GM23248 (cell line): ENCODE results near the gene CREB3. TPM values are rescaled to one million over a fixed set of nuclear protein-coding genes. Genes with fewer than 3 reads are reported as not detected.

ENCODE experiments used
- DNase-seq: peaks from one replicate; pipeline ENCODE4 v3.0.0-alpha.2; 2015
- H2AFZ ChIP-seq: fragments of 200-600 bp; sonication (generic); 2 replicates; pipeline ENCODE4 v1.6.1; 2016; ENCODE audit warnings: antibody characterized with exemption
- H3F3A ChIP-seq: fragments of 200-600 bp; sonication (generic); 2 replicates; pipeline ENCODE4 v1.6.1; 2016; ENCODE audit warnings: mild to moderate bottlenecking, antibody characterized with exemption, mixed run types; ENCODE audit not compliant: insufficient read depth
- H3K27ac ChIP-seq: fragments of 200-600 bp; sonication (generic); 2 replicates; pipeline ENCODE4 v1.5.1; 2016; ENCODE audit warnings: mild to moderate bottlenecking
- H3K27me3 ChIP-seq: fragments of 200-600 bp; sonication (generic); replicated peaks from 2 replicates; pipeline ENCODE4 v1.6.1; 2016; ENCODE audit warnings: mild to moderate bottlenecking; ENCODE audit not compliant: insufficient read depth
- H3K36me3 ChIP-seq: fragments of 200-600 bp; sonication (generic); 2 replicates; pipeline ENCODE4 v1.6.1; 2016; ENCODE audit warnings: low read depth, mild to moderate bottlenecking
- H3K4me1 ChIP-seq: fragments of 200-600 bp; sonication (generic); 2 replicates; pipeline ENCODE4 v1.6.1; 2016; ENCODE audit warnings: mild to moderate bottlenecking; ENCODE audit not compliant: insufficient read depth
- H3K4me2 ChIP-seq: fragments of 200-600 bp; sonication (generic); one replicate; pipeline ENCODE4 v1.6.1; 2016; ENCODE audit warnings: mild to moderate bottlenecking; ENCODE audit not compliant: unreplicated experiment
- H3K4me3 ChIP-seq: fragments of 200-600 bp; sonication (generic); 2 replicates; pipeline ENCODE4 v1.5.1; 2016; ENCODE audit warnings: mild to moderate bottlenecking
- H3K79me2 ChIP-seq: fragments of 200-600 bp; sonication (generic); 2 replicates; pipeline ENCODE4 v1.6.1; 2016; ENCODE audit warnings: mild to moderate bottlenecking; ENCODE audit not compliant: insufficient read depth
- H3K9ac ChIP-seq: fragments of 200-600 bp; sonication (generic); 2 replicates; pipeline ENCODE4 v1.6.1; 2016; ENCODE audit warnings: mild to moderate bottlenecking
- H3K9me2 ChIP-seq: fragments of 200-600 bp; sonication (generic); 2 replicates; pipeline ENCODE4 v1.6.1; 2016; ENCODE audit warnings: mixed run types, mild to moderate bottlenecking, moderate library complexity; ENCODE audit not compliant: insufficient read depth
- H3K9me3 ChIP-seq: fragments of 200-600 bp; sonication (generic); one replicate; pipeline ENCODE4 v1.6.1; 2017; ENCODE audit warnings: low read depth
- H4K20me1 ChIP-seq: fragments of 200-600 bp; sonication (generic); 2 replicates; pipeline ENCODE4 v1.6.0; 2016; ENCODE audit not compliant: insufficient read depth
- EZH2 ChIP-seq: fragments of 200-600 bp; sonication (generic); IDR thresholded peaks from 2 replicates; pipeline ENCODE4 v1.6.1; 2018; ENCODE audit warnings: antibody characterized with exemption, mild to moderate bottlenecking; ENCODE audit not compliant: insufficient read depth, poor library complexity, severe bottlenecking
- EZH2phosphoT487 ChIP-seq: fragments of 200-600 bp; sonication (generic); IDR thresholded peaks from 2 replicates; pipeline ENCODE4 v1.6.1; 2018; ENCODE audit warnings: antibody characterized with exemption, moderate library complexity, mild to moderate bottlenecking, low read depth; ENCODE audit not compliant: insufficient read depth
- WGBS, 2 experiments: methylation state at CpG; one replicate each; pipeline ENCODE4 v1.1.6; 2015 to 2017; ENCODE audit warnings: low lambda C conversion rate in 2 of 2, low coverage in 1 of 2; ENCODE audit errors: missing lambda C conversion rate in 2 of 2; 5-methylcytosine and 5-hydroxymethylcytosine counted together
- in situ Hi-C: fragments of 300-500 bp; cut with MboI; formaldehyde crosslinking; loops from 2 replicates; pipeline ENCODE4 v1.15.0; 2020
- polyA plus RNA-seq: library from polyadenylated mRNA; unstranded; fragments of >200 nt; fragmentation: Nextera tagmentation; extraction: Ambion mirVana; gene quantifications from 2 replicates; pipeline ENCODE4 v1.2.1, GENCODE V29; 2016
- total RNA-seq: library from RNA; depleted of rRNA; stranded (reverse); fragments of >200 nt; shearing (Covaris generic); gene quantifications from 2 replicates; pipeline ENCODE4 v1.2.3, GENCODE V29; 2014

The CREB3 gene
- total and polyA plus RNA-seq, 2 experiments from 2014 or later = 101 to 113 TPM

GRCh38 chr9:35723908-35724307, 8.6 kb upstream of the CREB3 start:
- in situ Hi-C loops = loop anchor here (25.0 kb wide), 1 partner anchor 112 kb away; the partner anchor contains the start of genes CD72 and TESK1

GRCh38 chr9:35725362-35725761, 7.1 kb upstream of the CREB3 start:
- Histone ChIP-seq H3K4me1 (peaks cover 35% of the 10 kb centered on the region), H3K9me2 (no peaks in the 10 kb centered on the region), H3K27ac (no peak overlapping the region), H3F3A (peaks cover 61% of the 10 kb centered on the region), H3K36me3 (peaks cover 52% of the 10 kb centered on the region), H3K9ac (no peak overlapping the region), H3K27me3 (no peaks in the 10 kb centered on the region), H4K20me1 (no peaks in the 10 kb centered on the region), H3K79me2 (peaks cover 97% of the 10 kb centered on the region), H2AFZ (no peak overlapping the region), H3K9me3 (no peaks in the 10 kb centered on the region), H3K4me3 (no peak overlapping the region), H3K4me2 (no peak overlapping the region)
- in situ Hi-C loops = no loop called here
- DNase-seq = no peak
- no peak for TF ChIP-seq EZH2
- no peak for TF ChIP-seq EZH2phosphoT487
- 94 to 95% methylated on average over 11 of the region's 11 CpGs for WGBS, 2 experiments

More at GRCh38 chr9:35723908-35724307, 8.6 kb upstream of the CREB3 start:
- Histone ChIP-seq H3K9me3 (no peaks in the 10 kb centered on the region), H3F3A (peaks cover 58% of the 10 kb centered on the region), H3K36me3 (peaks cover 66% of the 10 kb centered on the region), H3K27ac (no peak overlapping the region), H3K79me2 (peaks cover 97% of the 10 kb centered on the region), H3K9ac (no peak overlapping the region), H4K20me1 (no peaks in the 10 kb centered on the region), H2AFZ (no peak overlapping the region), H3K27me3 (no peaks in the 10 kb centered on the region), H3K4me2 (no peak overlapping the region), H3K4me1 (peaks cover 23% of the 10 kb centered on the region), H3K9me2 (no peaks in the 10 kb centered on the region), H3K4me3 (no peak overlapping the region)
- DNase-seq = no peak
- WGBS, 2 experiments = 90 to 96% methylated on average over 8 of the region's 8 CpGs
- TF ChIP-seq EZH2 (no peak), EZH2phosphoT487 (no peak)

GRCh38 chr9:35726931-35727330, 5.5 kb upstream of the CREB3 start:
- DNase-seq = peak; percentile 66
- Histone ChIP-seq H3K4me2 (peak overlapping the region; percentile 100), H3K79me2 (peaks cover 95% of the 10 kb centered on the region), H3K4me1 (peaks cover 37% of the 10 kb centered on the region), H3F3A (peaks cover 60% of the 10 kb centered on the region), H3K4me3 (peak overlapping the region; percentile 96), H3K9ac (peak overlapping the region; percentile 95), H3K9me2 (no peaks in the 10 kb centered on the region), H3K36me3 (peaks cover 36% of the 10 kb centered on the region), H3K27ac (peak overlapping the region; percentile 89), H2AFZ (no peak overlapping the region), H3K27me3 (no peaks in the 10 kb centered on the region), H4K20me1 (no peaks in the 10 kb centered on the region), H3K9me3 (no peaks in the 10 kb centered on the region)
- WGBS, 2 experiments = 77 to 79% methylated on average over 3 of the region's 3 CpGs
- in situ Hi-C loops = no loop called here
- no peak for TF ChIP-seq EZH2
- no peak for TF ChIP-seq EZH2phosphoT487

- 15 to 20% methylated on average over 5 of the region's 5 CpGs for WGBS, 2 experiments
- Histone ChIP-seq H3K9me2 (no peaks in the 10 kb centered on the region), H3K36me3 (peaks cover 29% of the 10 kb centered on the region), H3K4me2 (peak overlapping the region; percentile 100), H3K9me3 (no peaks in the 10 kb centered on the region), H4K20me1 (no peaks in the 10 kb centered on the region), H2AFZ (no peak overlapping the region), H3K27me3 (no peaks in the 10 kb centered on the region), H3K4me1 (peaks cover 37% of the 10 kb centered on the region), H3K4me3 (peak overlapping the region; percentile 96), H3F3A (peaks cover 61% of the 10 kb centered on the region), H3K9ac (peak overlapping the region; percentile 95), H3K27ac (peak overlapping the region; percentile 89), H3K79me2 (peaks cover 89% of the 10 kb centered on the region)
- DNase-seq = no peak
- TF ChIP-seq EZH2 (no peak), EZH2phosphoT487 (no peak)
- in situ Hi-C loops = no loop called here
These were observed 4.8 kb upstream of the CREB3 start for GRCh38 chr9:35727676-35728040.
